Epithelial cell of prostate (primary cell): ENCODE measurements around the gene KRT78.
"Not testable (repeated sequence)": the region's sequence is repeated elsewhere in the genome, so short reads cannot be mapped to it uniquely, and the experiment has no call there.

Source experiments
- DNase-seq: peaks from one replicate; pipeline ENCODE4 v3.0.0-alpha.2; 2011; ENCODE audit warnings: low read depth, low spot score
- H3K27ac ChIP-seq: fragments of 450-650 bp; 2 replicates; pipeline ENCODE4 v1.5.1; 2017; ENCODE audit warnings: mild to moderate bottlenecking

KRT78 gene

DNA sequence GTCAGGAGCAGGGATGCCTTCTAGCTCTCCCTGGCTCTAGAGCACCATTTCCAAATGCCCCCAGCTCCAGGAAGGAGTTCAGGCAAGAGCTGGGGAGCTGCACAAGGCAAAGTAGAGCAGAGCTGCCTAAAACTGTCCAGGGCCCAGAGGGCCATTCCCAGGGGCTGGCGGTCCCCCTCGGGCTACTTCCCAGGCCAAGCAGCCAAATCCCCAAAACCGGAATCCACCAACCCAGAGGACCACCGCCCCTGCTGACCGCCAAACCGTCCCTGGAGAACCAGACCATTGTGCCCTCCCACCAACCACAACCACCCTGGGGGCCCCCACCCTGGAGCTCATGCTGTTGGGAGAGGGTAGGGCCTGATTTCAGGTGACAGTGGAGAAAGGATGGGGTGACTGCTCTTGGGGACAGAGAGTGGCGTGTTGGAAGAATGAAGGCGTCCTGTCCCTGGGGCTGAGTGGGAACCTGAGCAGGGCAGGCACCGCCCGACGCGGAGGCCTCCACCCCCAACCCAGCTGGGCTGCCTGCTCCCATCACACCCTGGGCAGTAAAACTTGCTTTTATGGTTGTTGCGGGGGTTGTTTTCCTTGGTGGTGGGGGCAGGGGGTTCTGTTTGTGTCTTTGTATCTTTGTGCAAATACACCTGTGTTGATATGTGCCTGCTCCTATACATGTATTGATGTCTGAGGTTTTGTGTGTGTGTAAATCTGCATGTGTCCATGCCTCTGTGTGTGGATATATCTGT, 24.0 kb upstream of the KRT78 start:
- H3K27ac ChIP-seq: peak overlapping the region; percentile 99
- DNase-seq: no peak

GRCh38 chr12:52871291-52872039, 22.7 kb upstream of the KRT78 start:
- DNase-seq: peak; percentile 99
- peak overlapping the region; percentile 99 for H3K27ac ChIP-seq

GRCh38 chr12:52870361-52871290, 21.8 kb upstream of the KRT78 start:
- DNase-seq: no peak
- peak overlapping the region; percentile 99 for H3K27ac ChIP-seq

DNA sequence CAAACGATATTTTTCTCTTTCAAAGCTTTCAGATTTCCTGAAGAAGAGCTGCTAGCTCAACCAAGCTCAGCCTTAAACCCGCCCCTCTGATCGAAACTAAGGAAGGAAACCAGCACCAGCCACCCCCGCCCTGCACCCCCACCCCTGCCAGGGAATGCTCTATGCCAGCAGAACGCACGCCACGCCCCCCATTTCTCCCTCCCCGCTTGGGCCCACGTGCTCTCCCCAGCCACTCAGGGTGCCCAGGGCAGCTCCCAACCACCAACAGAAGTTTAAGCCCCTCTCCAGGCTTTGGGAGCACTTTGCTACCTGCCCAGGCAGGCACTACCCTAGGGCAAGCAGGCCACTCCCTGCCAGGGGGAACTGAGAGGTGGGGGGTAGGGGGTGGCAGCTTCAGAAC, 18.8 kb upstream of the KRT78 start:
- DNase-seq: peak; percentile 93
- H3K27ac ChIP-seq: peak overlapping the region; percentile 99

GRCh38 chr12:52867152-52867551, 18.4 kb upstream of the KRT78 start:
- DNase-seq: peak; percentile 86
- H3K27ac ChIP-seq: peak overlapping the region; percentile 99

GRCh38 chr12:52865090-52865944, 16.5 kb upstream of the KRT78 start:
- no peak for DNase-seq

DNA sequence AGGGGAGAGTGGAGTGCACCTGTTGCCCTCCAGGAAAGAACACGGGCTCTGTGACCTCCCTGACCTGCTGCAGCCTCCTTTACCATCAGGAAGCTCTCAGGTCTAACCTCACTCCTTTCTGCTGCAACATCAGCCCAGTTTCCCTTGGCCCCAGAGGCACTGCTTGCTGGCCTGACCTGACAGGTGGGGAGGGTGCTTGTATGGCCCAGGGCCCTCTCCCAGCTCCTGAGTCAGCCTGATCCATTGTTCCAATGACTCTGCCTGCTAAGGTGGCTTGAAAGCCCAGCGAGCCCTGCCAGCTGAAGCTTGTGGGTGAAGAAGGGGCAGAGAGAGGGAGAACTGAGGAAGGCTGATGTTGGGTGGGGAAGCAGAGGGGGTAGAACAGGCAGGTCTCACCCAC, 13.2 kb upstream of the KRT78 start:
- no peak for DNase-seq
- peak overlapping the region; percentile 17 for H3K27ac ChIP-seq

More at GRCh38 chr12:52865090-52865944, 16.5 kb upstream of the KRT78 start:
- peak overlapping the region; percentile 99 for H3K27ac ChIP-seq

DNA sequence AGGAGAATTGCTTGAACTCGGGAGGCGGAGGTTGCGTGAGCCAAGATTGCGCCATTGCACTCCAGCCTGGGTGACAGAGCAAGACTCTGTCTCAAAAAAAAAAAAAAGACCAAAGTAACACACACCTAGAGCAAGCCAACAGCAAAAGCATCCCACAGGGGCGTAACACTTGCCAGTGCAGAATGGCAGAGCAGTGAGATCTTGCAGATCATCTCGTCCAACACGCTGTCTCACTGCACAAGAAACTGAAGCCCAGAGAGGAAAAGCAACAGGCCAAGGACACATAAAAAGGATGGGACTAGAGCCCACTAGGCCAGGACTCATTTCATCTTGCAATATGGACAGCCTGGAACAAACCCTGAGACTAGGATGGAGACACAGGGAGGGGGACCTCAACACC, 12.7 kb upstream of the KRT78 start:
- peak overlapping the region; percentile 17 for H3K27ac ChIP-seq

DNA sequence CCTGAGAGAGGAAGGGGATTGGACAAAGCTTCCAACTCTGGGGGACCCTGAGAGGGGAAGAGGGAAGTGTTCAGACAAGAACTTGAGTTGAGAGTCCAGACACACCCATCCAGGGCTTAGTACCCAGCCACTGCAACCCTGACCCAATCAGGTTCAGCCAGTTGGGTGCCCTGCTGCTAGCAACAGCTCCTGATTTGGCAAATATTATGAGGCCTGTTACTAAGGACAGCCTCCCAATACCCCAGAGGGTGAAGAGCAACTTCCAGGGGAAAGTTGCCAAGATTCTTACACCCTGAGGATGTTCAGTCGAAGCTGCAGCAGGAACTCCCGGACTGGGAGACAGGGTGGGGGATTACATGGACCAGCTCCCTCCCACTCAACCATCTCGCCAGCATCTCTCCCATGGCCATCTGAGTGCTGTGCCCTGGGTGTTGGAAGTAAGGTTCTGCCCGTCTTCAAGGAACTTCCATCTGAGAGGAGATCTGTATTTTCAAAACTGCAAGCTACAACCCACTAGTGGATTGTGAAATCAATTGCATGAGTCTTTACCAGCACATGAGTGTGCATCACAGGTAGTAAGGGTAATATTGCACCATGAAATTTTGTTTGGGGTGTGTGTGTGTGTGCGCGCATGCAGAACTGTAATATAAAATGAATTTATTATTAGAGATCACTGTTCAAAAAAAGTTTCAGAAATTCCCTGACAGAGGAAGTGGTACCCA, 11.5 kb upstream of the KRT78 start:
- DNase-seq: peak; percentile 88
- H3K27ac ChIP-seq: peak overlapping the region; percentile 69

More for the DNA sequence above, 12.7 kb upstream of the KRT78 start:
- DNase-seq: no peak

- DNase-seq: no peak
- no peak overlapping the region for H3K27ac ChIP-seq
Measured at GRCh38 chr12:52857500-52857899, 8.7 kb upstream of the KRT78 start.

DNA sequence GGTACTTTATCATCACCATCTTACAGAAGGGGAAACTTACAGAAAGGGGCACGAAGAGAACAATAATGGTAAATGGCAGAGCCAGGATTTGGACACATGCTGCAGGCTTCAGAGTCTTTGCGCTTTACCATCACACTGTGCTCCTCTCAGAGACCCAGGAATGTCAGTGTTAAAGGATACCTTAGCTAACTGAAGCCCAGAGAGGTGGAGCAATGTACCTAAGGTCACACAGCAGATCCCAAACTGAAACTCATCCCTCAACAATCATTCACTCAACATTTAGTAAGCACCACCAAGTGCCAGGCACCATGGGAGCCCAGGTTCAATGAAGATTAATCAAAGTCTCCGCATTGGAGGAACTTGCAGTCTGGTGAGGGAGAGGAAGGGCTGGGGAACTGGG, 8.0 kb upstream of the KRT78 start:
- H3K27ac ChIP-seq: no peak overlapping the region
- DNase-seq: no peak

GRCh38 chr12:52856077-52856476, 7.3 kb upstream of the KRT78 start:
- not testable (repeated sequence) for DNase-seq, H3K27ac ChIP-seq

DNA sequence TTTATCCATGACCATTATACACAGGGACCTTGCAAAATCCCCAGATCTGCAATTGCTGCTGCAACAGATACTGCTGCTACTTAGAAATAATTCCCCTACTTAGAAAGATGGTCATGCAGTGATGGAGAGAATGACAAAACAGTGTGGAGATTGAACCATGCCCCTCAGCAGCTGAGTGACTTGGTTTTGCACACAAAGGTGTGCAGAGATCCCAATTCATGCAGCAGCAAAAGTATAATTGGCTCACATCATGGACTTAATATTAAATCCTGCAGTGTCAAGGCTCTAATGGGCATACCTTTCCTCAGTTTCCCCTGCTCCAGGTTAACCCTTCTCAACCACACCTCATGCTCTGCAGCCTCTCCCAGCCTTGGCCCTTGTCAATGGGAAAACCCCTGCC, 3.0 kb upstream of the KRT78 start:
- no peak overlapping the region for H3K27ac ChIP-seq
- no peak for DNase-seq

DNA sequence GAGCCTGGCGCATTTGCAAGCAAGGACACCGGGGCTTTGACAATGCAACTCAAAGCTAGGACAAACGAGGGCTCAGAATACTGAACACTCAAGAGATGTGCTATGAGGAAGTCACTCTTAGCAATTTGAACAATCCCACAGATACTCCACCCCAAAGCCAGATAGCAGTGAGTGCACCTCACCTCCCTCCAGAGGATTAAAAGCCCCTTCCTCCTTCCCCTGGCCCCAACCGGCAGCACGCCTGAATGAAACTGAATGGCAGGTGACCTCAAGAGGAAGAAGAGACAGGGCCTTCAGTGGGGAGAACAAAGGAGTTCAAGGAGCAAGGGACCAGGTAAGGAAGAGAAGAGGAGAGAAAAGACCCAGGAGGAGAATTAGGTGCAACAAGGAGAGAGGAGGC, 1.9 kb upstream of the KRT78 start:
- no peak for DNase-seq
- peak overlapping the region; percentile 17 for H3K27ac ChIP-seq

DNA sequence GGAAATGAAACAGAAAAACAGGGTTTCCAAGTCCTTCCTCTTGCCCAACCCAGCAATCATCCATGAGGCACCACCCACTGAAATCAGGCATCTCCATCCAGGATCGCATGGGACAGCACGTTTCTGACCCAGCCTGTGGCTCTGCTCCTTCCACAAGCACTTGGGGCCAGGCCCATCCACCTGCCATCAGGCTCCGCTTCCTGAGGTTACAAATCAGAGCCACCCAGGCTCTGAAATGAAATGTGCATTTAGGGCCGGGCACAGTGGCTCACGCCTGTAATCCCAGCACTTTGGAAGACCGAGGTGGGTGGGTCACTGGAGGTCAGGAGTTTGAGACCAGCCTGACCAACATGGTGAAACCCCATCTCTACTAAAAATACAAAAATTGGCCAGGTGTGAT, 717 bp upstream of the KRT78 start:
- DNase-seq: no peak
- H3K27ac ChIP-seq: peak overlapping the region; percentile 52

DNA sequence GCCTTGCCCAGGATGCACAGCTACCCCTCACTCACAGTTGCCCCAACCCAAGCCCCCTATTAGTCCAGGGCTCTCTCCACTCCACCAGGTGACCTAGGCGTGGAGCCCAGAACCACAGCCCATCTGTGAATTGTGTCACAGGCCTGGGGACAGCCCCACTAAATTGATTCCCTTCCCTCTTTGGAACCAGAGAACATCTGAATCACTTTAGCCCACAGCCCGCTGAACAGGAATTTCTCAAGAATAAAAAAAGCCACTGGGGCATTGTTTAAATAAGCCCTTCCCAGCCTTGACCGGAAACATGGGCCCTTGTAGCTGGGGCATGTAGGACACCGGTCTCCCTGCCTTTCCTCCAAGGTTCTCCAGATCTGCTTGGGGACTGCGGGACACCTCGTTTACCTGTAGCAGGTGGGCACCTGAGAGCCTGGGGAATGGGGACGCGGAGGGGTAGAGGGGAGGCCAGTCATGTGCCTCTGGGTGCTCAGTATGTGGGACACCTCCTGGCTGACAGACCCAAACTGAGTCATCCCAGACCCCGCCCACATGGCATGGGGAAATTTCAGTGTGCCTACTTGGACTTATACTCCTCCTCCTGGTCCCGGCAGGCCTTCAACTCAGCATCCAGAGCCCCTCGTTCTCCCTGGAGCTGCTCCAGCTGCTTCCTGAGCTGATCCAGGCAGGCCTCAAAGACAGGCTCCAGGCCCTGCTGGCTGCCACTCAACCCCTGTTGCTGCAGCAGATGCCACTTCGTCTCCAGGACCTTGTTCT, 1.3 kb downstream of the KRT78 start:
- DNase-seq: no peak
- peak overlapping the region; percentile 52 for H3K27ac ChIP-seq

DNA sequence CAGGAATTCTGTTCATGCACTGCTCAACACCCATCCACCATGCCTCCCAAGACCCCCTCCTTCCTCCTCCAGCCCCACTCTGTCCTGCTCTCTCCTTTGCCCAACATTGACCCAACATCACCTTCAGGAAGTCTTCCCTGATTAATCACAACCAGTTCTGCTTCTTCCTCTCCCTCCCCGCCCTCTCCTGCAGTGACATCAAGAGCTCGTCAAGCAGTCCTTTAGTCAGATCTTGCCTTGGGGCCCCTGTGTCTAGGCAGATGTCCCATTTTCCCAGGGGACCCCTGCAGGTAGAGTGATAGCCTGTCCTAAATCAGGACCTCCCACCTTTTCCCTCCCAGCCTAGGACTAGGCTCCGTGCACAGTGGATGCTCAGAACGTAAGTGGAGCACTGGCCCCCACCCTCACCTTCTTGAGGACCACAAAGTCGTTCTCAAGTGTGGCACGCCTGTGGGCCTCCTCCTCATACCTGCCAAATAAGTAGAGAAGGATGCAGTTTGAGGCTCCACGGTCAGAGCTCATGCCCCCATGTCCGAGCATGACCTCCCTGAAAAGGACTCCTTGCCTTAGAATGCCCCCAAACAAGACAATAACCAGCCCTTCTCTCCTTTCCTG, 2.3 kb downstream of the KRT78 start:
- DNase-seq: no peak

DNA sequence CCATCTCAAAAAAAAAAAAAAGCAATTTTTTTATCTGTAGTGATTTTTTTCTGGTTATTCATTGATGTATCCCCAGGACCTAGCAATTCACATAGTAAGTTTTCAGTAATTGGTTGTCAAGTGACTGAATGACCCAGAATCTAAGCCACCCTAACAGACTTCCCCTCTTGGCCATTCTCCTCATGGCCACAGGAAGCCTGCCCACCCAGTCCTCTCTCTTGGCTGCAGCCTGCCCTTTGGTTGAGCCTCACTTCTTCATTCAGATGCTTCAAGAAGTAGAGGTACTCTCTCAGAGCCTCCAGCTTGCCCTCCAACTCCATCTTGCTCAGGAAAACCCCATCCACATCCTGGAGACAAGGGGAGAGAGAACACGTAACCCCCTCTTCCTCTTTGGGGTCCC, 2.8 kb downstream of the KRT78 start:
- H3K27ac ChIP-seq: peak overlapping the region; percentile 52
- DNase-seq: no peak

More for the DNA sequence above, 2.3 kb downstream of the KRT78 start:
- H3K27ac ChIP-seq: peak overlapping the region; percentile 52
